ENCODE data around the gene FILIP1. TPM values are rescaled to one million over a fixed set of nuclear protein-coding genes. Genes with fewer than 3 reads are reported as not detected.
A peak's percentile ranks its signal among the peaks of the same experiment; 100 is the strongest.

FILIP1 gene
- total RNA-seq, 2 donors from 2014 or later, result 3.0 to 6.5 TPM

DNA sequence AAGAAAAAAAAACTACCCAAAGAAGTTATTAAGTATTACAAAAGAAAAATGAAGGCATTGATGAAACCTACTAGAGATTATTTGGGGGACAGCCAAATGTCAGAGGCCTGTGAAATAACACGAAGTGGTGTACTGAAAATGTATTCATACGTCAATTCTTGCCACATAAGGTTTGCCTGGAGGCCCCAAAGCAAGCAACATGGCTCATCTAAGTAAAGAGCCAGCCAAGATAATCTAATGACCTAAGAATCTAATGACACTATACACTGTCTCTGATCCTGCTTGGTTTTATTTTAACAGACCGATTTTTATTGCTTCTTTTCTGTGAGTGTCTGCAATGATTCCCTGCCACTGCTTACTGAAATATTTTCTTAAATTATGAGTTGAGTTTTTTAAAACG lies 34.7 kb downstream of the FILIP1 start:
- DNase-seq (peak in 1 of 4 donors; percentile 5), ATAC-seq (peak; percentile 52)
- 64 to 72% methylated on average over 4 of the region's 4 CpGs for WGBS, 2 donors
- TF ChIP-seq POLR2A (IDR thresholded peaks at IDR 0.05), result no peak
- TF ChIP-seq, protein P1, sequence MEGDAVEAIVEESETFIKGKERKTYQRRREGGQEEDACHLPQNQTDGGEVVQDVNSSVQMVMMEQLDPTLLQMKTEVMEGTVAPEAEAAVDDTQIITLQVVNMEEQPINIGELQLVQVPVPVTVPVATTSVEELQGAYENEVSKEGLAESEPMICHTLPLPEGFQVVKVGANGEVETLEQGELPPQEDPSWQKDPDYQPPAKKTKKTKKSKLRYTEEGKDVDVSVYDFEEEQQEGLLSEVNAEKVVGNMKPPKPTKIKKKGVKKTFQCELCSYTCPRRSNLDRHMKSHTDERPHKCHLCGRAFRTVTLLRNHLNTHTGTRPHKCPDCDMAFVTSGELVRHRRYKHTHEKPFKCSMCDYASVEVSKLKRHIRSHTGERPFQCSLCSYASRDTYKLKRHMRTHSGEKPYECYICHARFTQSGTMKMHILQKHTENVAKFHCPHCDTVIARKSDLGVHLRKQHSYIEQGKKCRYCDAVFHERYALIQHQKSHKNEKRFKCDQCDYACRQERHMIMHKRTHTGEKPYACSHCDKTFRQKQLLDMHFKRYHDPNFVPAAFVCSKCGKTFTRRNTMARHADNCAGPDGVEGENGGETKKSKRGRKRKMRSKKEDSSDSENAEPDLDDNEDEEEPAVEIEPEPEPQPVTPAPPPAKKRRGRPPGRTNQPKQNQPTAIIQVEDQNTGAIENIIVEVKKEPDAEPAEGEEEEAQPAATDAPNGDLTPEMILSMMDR (IDR thresholded peaks at IDR 0.05), result no peak
- H3K27ac ChIP-seq, result no peak overlapping the region
- intact Hi-C loops (cut with DNase I), result no loop called here
- H3K27me3 ChIP-seq, result no peaks in the 10 kb centered on the region
- no peaks in the 10 kb centered on the region for H3K36me3 ChIP-seq (replicated peaks in 1 of 2; ENCODE audit: insufficient read depth in 1 of 2, low read depth in 2 of 2)
- no peak overlapping the region for H3K4me3 ChIP-seq
- no peaks in the 10 kb centered on the region for H3K4me1 ChIP-seq
- H3K9me3 ChIP-seq, result no peaks in the 10 kb centered on the region

DNA sequence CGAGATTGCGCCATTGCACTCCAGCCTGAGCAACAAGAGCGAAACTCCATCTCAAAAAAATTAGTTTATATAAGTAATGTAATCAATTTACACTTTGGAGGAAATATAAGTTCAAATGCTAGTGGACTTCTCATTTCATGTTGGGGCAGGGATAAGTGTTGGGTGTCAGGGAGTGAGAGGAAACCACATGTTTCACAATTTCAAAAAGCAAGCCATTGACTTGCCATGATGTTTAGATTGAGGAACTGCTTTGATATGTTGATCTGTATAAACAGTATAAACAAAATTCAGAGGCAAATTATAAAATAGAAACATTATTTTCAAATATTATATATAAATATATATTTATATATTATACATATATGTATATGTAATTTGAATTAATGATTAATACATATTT lies 42.7 kb downstream of the FILIP1 start:
- Histone ChIP-seq H3K27me3 (no peaks in the 10 kb centered on the region), H3K4me1 (no peaks in the 10 kb centered on the region), H3K36me3 (replicated peaks in 1 of 2; ENCODE audit: insufficient read depth in 1 of 2, low read depth in 2 of 2) (no peaks in the 10 kb centered on the region), H3K9me3 (no peaks in the 10 kb centered on the region), H3K4me3 (no peak overlapping the region), H3K27ac (no peak overlapping the region)
- intact Hi-C loops (cut with DNase I), result no loop called here
- 92 to 96% methylated on average over 3 of the region's 3 CpGs for WGBS, 2 donors
- no peak for ATAC-seq
- DNase-seq, result no peak
- no peak for TF ChIP-seq POLR2A (IDR thresholded peaks at IDR 0.05)
- TF ChIP-seq, protein P1 (IDR thresholded peaks at IDR 0.05), result no peak

DNA sequence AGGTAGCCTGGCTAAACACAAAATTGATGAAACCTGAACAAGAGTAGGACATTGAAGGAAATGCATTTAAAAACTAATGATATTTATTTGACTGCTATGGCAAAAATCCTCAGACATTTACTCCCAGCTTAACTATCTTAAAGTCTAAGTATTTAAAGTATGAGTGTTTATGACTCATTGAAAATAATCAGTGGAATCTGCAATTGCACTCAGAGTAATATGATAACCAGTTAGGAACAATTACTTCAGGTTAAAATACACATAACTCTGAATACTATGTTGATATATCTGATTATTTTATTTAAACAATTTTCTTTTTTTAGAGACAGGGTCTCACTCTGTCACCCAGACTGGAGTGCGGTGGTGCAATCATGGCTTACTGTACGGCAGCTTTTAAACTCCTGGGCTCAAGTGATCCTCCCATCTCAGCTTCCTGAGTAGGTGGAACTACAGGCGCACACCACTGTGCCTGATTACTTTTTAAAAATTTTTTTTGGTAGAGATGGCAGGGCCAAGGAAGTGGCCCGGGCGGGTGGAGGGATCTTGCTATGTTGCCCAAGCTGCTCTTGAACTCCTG lies 43.9 kb downstream of the FILIP1 start:
- H3K4me3 ChIP-seq, result no peak overlapping the region
- WGBS, 2 donors, result 89 to 90% methylated on average over 5 of the region's 5 CpGs
- ATAC-seq, result no peak
- H3K4me1 ChIP-seq, result no peaks in the 10 kb centered on the region
- no peaks in the 10 kb centered on the region for H3K27me3 ChIP-seq
- H3K27ac ChIP-seq, result no peak overlapping the region
- no peaks in the 10 kb centered on the region for H3K9me3 ChIP-seq
- intact Hi-C loops (cut with DNase I), result no loop called here
- H3K36me3 ChIP-seq (replicated peaks in 1 of 2; ENCODE audit: insufficient read depth in 1 of 2, low read depth in 2 of 2), result no peaks in the 10 kb centered on the region
- no peak for DNase-seq
- TF ChIP-seq, protein P1 (IDR thresholded peaks at IDR 0.05), result no peak
- TF ChIP-seq POLR2A (IDR thresholded peaks at IDR 0.05), result no peak

DNA sequence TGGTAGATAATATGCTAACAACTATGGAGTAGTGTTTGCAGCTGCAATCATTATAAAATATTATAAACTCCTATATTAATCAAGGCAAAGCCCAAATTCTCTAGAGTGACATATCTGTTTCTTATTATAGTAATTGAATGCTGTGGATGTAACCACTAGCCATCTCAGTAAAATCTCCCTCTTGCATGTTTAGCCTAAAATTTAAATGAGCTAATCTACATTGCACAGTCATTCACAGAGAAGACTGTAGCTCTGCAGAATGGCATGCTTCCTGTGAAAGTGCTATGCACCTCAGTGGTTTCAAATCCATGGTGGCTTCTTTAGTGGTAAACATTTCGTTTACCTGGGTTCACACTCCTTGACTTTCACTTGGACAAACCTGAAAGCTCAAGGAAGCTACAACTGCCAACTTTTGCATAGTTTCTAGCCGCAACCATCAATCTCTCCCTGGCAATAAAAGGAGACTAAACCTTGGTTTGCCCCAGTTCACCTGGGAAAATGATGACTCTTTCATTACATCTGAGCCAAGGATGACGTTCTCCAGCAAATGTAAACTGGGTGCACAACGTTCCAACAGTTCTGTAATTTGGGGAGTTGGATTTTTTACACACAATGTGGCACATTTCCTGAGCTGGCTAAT lies 47.2 kb downstream of the FILIP1 start:
- ATAC-seq (no peak), DNase-seq (no peak)
- no peaks in the 10 kb centered on the region for H3K36me3 ChIP-seq (replicated peaks in 1 of 2; ENCODE audit: insufficient read depth in 1 of 2, low read depth in 2 of 2)
- no peaks in the 10 kb centered on the region for H3K9me3 ChIP-seq
- intact Hi-C loops (cut with DNase I), result no loop called here
- H3K27me3 ChIP-seq, result no peaks in the 10 kb centered on the region
- no peaks in the 10 kb centered on the region for H3K4me1 ChIP-seq
- 57 to 74% methylated on average over 4 of the region's 4 CpGs for WGBS, 2 donors
- TF ChIP-seq POLR2A (IDR thresholded peaks at IDR 0.05), result no peak
- TF ChIP-seq, protein P1 (IDR thresholded peaks at IDR 0.05), result no peak
- H3K4me3 ChIP-seq, result no peak overlapping the region
- no peak overlapping the region for H3K27ac ChIP-seq

DNA sequence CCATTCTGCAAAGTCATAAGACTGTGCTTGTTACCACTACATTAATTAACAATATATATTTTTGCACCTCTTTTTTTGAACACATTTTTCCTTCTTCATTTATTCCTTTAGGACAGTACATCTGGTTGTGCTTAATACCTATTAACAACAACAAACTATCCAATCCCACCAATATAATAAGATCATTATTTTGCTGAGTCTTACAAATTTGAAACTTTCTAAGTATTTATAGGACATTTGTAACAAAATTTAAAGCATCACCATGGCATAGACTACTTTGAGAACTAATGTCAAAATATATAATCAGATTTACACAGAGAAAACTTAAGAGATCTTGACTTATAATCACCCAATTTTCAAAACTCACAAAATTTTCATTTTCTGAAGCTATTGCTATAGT lies 47.9 kb downstream of the FILIP1 start:
- intact Hi-C loops (cut with DNase I), result no loop called here
- H3K27ac ChIP-seq, result no peak overlapping the region
- ATAC-seq (no peak), DNase-seq (no peak)
- H3K4me3 ChIP-seq, result no peak overlapping the region
- no peaks in the 10 kb centered on the region for H3K27me3 ChIP-seq
- no peaks in the 10 kb centered on the region for H3K36me3 ChIP-seq (replicated peaks in 1 of 2; ENCODE audit: insufficient read depth in 1 of 2, low read depth in 2 of 2)
- no peak for TF ChIP-seq POLR2A (IDR thresholded peaks at IDR 0.05)
- TF ChIP-seq, protein P1 (IDR thresholded peaks at IDR 0.05), result no peak
- no peaks in the 10 kb centered on the region for H3K9me3 ChIP-seq
- H3K4me1 ChIP-seq, result no peaks in the 10 kb centered on the region

Measured in body of pancreas (tissue), 4 donors.